Testis (tissue), 3 donors: ENCODE data around the gene TIPARP. TPM values are rescaled to one million over a fixed set of nuclear protein-coding genes. Genes with fewer than 3 reads are reported as not detected.

Source experiments
- DNase-seq: peaks from one replicate; pipeline ENCODE4 v3.0.0-alpha.2; 2019
- H3K27ac ChIP-seq, 2 donors: fragments of 200-600 bp; sonication (generic); one replicate each; pipeline ENCODE4 v1.5.1; 2019
- H3K27me3 ChIP-seq: fragments of 200-600 bp; sonication (generic); one replicate; pipeline ENCODE4 v1.5.1; 2019
- H3K36me3 ChIP-seq: fragments of 200-600 bp; sonication (generic); one replicate; pipeline ENCODE4 v1.5.1; 2017; ENCODE audit warnings: low read depth; ENCODE audit errors: missing control alignments
- H3K4me1 ChIP-seq: fragments of 200-600 bp; sonication (generic); one replicate; pipeline ENCODE4 v1.5.1; 2019
- H3K4me3 ChIP-seq, 2 donors: fragments of 200-600 bp; sonication (generic); one replicate each; pipeline ENCODE4 v1.5.1; 2017 to 2019
- H3K9me3 ChIP-seq: fragments of 200-600 bp; sonication (generic); one replicate; pipeline ENCODE4 v1.5.1; 2017
- CTCF ChIP-seq, 3 experiments: fragments of 450-650 bp in 2 of 3; fragments of 200-600 bp in 1 of 3; sonication (generic) in 1 of 3; IDR thresholded peaks; one replicate each; pipeline ENCODE4 v1.5.1; 2016 to 2019; ENCODE audit warnings: antibody characterized with exemption in 3 of 3, mild to moderate bottlenecking in 2 of 3, moderate library complexity in 1 of 3
- POLR2A ChIP-seq: fragments of 450-650 bp; IDR thresholded peaks from one replicate; pipeline ENCODE4 v1.6.1; 2017; ENCODE audit warnings: antibody characterized with exemption, mild to moderate bottlenecking, moderate library complexity
- WGBS, 2 donors: methylation state at CpG; one replicate each; pipeline ENCODE4 v1.1.5; 2018; 5-methylcytosine and 5-hydroxymethylcytosine counted together
- intact Hi-C: fragments of 100-400 bp; cut with DNase I; formaldehyde crosslinking; loops from one replicate; pipeline ENCODE4 v1.15.1; 2023; ENCODE audit warnings: low total_unique reads
- polyA plus RNA-seq: library from polyadenylated mRNA; stranded (reverse); fragments of 350-450 nt; fragmentation: Illumina TruSeq; extraction: RNeasy Lipid Tissue Mini Kit (QIAGEN cat#74804); gene quantifications from one replicate; pipeline ENCODE4 v1.2.3, GENCODE V29; 2014; ENCODE audit warnings: low read depth, low replicate concordance; ENCODE audit not compliant: insufficient read depth
- total RNA-seq, 2 donors: library from RNA; depleted of rRNA; stranded (reverse); fragments of >200 nt; gene quantifications; one replicate each; pipeline ENCODE4 v1.2.3, GENCODE V29; 2016

The TIPARP gene
- total and polyA plus RNA-seq, 3 donors from 2014 or later = 67.2 to 115 (median 70.7) TPM

- no peaks in the 10 kb centered on the region for H3K36me3 ChIP-seq
- intact Hi-C loops = no loop called here
- H3K9me3 ChIP-seq = no peaks in the 10 kb centered on the region
- H3K4me3 ChIP-seq = no peak overlapping the region
- no peak overlapping the region for H3K27ac ChIP-seq
- no peaks in the 10 kb centered on the region for H3K27me3 ChIP-seq
- TF ChIP-seq CTCF (IDR thresholded peaks at IDR 0.05) = no peak
- no peak for TF ChIP-seq POLR2A
- H3K4me1 ChIP-seq = no peaks in the 10 kb centered on the region
- DNase-seq = no peak
These were observed 68.0 kb downstream of the TIPARP start for GRCh38 chr3:156742401-156742800.

GRCh38 chr3:156743859-156744258 is 69.5 kb downstream of the TIPARP start:
- Histone ChIP-seq H3K9me3 (no peaks in the 10 kb centered on the region), H3K4me1 (no peaks in the 10 kb centered on the region), H3K27ac (no peak overlapping the region), H3K4me3 (no peak overlapping the region), H3K27me3 (no peaks in the 10 kb centered on the region), H3K36me3 (no peaks in the 10 kb centered on the region)
- WGBS, 2 donors = 88 to 92% methylated on average over 5 of the region's 5 CpGs
- TF ChIP-seq POLR2A (no peak), CTCF (IDR thresholded peaks at IDR 0.05) (no peak)
- intact Hi-C loops = no loop called here
- no peak for DNase-seq

- 83% methylated on average over 7 of the region's 7 CpGs for WGBS, 2 donors
- H3K4me3 ChIP-seq = no peak overlapping the region
These were observed 70.2 kb downstream of the TIPARP start for GRCh38 chr3:156744631-156745030.

GRCh38 chr3:156745766-156746165 is 71.4 kb downstream of the TIPARP start:
- no peaks in the 10 kb centered on the region for H3K36me3 ChIP-seq
- 41 to 52% methylated on average over 1 of the region's 1 CpG for WGBS, 2 donors
- H3K4me1 ChIP-seq = peaks cover 10% of the 10 kb centered on the region
- no peak for DNase-seq
- TF ChIP-seq CTCF (IDR thresholded peaks at IDR 0.05) (no peak), POLR2A (no peak)
- H3K9me3 ChIP-seq = no peaks in the 10 kb centered on the region
- H3K4me3 ChIP-seq = no peak overlapping the region
- H3K27me3 ChIP-seq = no peaks in the 10 kb centered on the region
- intact Hi-C loops = no loop called here
- H3K27ac ChIP-seq = no peak overlapping the region

More at GRCh38 chr3:156744631-156745030, 70.2 kb downstream of the TIPARP start:
- Histone ChIP-seq H3K36me3 (no peaks in the 10 kb centered on the region), H3K4me1 (no peaks in the 10 kb centered on the region), H3K27me3 (no peaks in the 10 kb centered on the region), H3K27ac (no peak overlapping the region), H3K9me3 (no peaks in the 10 kb centered on the region)
- TF ChIP-seq CTCF (IDR thresholded peaks at IDR 0.05) (no peak), POLR2A (no peak)
- no peak for DNase-seq
- intact Hi-C loops = no loop called here

- WGBS, 2 donors = 82 to 93% methylated on average over 1 of the region's 1 CpG
- Histone ChIP-seq H3K4me3 (no peak overlapping the region), H3K27me3 (no peaks in the 10 kb centered on the region), H3K9me3 (no peaks in the 10 kb centered on the region), H3K4me1 (peaks cover 18% of the 10 kb centered on the region), H3K36me3 (no peaks in the 10 kb centered on the region), H3K27ac (no peak overlapping the region)
- no peak for TF ChIP-seq POLR2A
- intact Hi-C loops = no loop called here
- DNase-seq = no peak
These were observed 72.7 kb downstream of the TIPARP start for GRCh38 chr3:156747046-156747445.
